Raji (cell line): ENCODE data around the gene PAPLN.

Experiments used
- POLR2A ChIP-seq: IDR thresholded peaks from 2 replicates; pipeline ENCODE4 v1.6.1; 2011; ENCODE audit warnings: low read depth, low read length, control low read depth; ENCODE audit not compliant: insufficient read depth

Gene PAPLN

GRCh38 chr14:73237219-73237785 is at the start of gene PAPLN:
PAPLN (plus strand) TSS chr14:73237506; CDS start chr14:73239779, 2,273 bp downstream.
- no peak for TF ChIP-seq POLR2A

GRCh38 chr14:73188501-73188911 is 48.8 kb upstream of the PAPLN start:
- no peak for TF ChIP-seq POLR2A

GRCh38 chr14:73189651-73190050 is 47.7 kb upstream of the PAPLN start:
- no peak for TF ChIP-seq POLR2A

GRCh38 chr14:73191441-73191840 is 45.9 kb upstream of the PAPLN start:
- no peak for TF ChIP-seq POLR2A

- TF ChIP-seq POLR2A: no peak
Observed at GRCh38 chr14:73198253-73198652, 39.1 kb upstream of the PAPLN start.

- TF ChIP-seq POLR2A: no peak
Observed at GRCh38 chr14:73203527-73203926, 33.8 kb upstream of the PAPLN start.

- no peak for TF ChIP-seq POLR2A
Observed at GRCh38 chr14:73207615-73208014, 29.7 kb upstream of the PAPLN start.

GRCh38 chr14:73208390-73208789 is 28.9 kb upstream of the PAPLN start:
- no peak for TF ChIP-seq POLR2A

- TF ChIP-seq POLR2A: no peak
Observed at GRCh38 chr14:73208846-73209245, 28.5 kb upstream of the PAPLN start.

GRCh38 chr14:73209953-73210352 is 27.4 kb upstream of the PAPLN start:
- no peak for TF ChIP-seq POLR2A

- no peak for TF ChIP-seq POLR2A
Observed at GRCh38 chr14:73211251-73212040, 25.9 kb upstream of the PAPLN start.

GRCh38 chr14:73216030-73216429 is 21.3 kb upstream of the PAPLN start:
- no peak for TF ChIP-seq POLR2A

GRCh38 chr14:73217411-73217810 is 19.9 kb upstream of the PAPLN start:
- no peak for TF ChIP-seq POLR2A

GRCh38 chr14:73220061-73220460 is 17.2 kb upstream of the PAPLN start:
- no peak for TF ChIP-seq POLR2A

GRCh38 chr14:73220634-73221033 is 16.7 kb upstream of the PAPLN start:
- no peak for TF ChIP-seq POLR2A

- no peak for TF ChIP-seq POLR2A
Observed at GRCh38 chr14:73221945-73222344, 15.4 kb upstream of the PAPLN start.

- no peak for TF ChIP-seq POLR2A
Observed at GRCh38 chr14:73223049-73223448, 14.3 kb upstream of the PAPLN start.
